Mesothelial cell of epicardium (in vitro differentiated cells): ENCODE measurements around the gene TMEM39A. TPM values are rescaled to one million over a fixed set of nuclear protein-coding genes. Genes with fewer than 3 reads are reported as not detected.

Source experiments
- DNase-seq, 2 experiments: peaks; one replicate each; pipeline ENCODE4 v3.0.0; 2021; ENCODE audit warnings: low spot score in 2 of 2; ENCODE audit not compliant: unreplicated experiment in 2 of 2
- H3K27ac Mint-ChIP-seq: 2 replicates; pipeline ENCODE4 v1.8.0; 2021; ENCODE audit warnings: mixed read lengths
- H3K27me3 Mint-ChIP-seq: 2 replicates; pipeline ENCODE4 v1.8.0; 2021; ENCODE audit warnings: low read depth, mixed read lengths
- H3K36me3 Mint-ChIP-seq: 2 replicates; pipeline ENCODE4 v1.8.0; 2021; ENCODE audit warnings: mixed read lengths
- H3K4me1 Mint-ChIP-seq: 2 replicates; pipeline ENCODE4 v1.8.0; 2021; ENCODE audit warnings: mixed read lengths
- H3K4me3 Mint-ChIP-seq: 2 replicates; pipeline ENCODE4 v1.8.0; 2021; ENCODE audit warnings: mild to moderate bottlenecking, moderate library complexity, mixed read lengths
- H3K9me3 Mint-ChIP-seq: 2 replicates; pipeline ENCODE4 v1.8.0; 2021; ENCODE audit warnings: mixed read lengths
- CTCF ChIP-seq: fragments of 200-600 bp; sonication (generic); IDR thresholded peaks from one replicate; pipeline ENCODE4 v1.5.0; 2021; ENCODE audit warnings: antibody characterized with exemption; ENCODE audit not compliant: unreplicated experiment
- total RNA-seq: library from RNA; stranded (reverse); gene quantifications from 3 replicates; pipeline ENCODE4 v1.2.1, GENCODE V29; 2021

TMEM39A gene
- total RNA-seq, 1 donor from 2014 or later, result 75.6 TPM

GRCh38 chr3:119405315-119405714 lies 58.1 kb downstream of the TMEM39A start:
- Mint-ChIP-seq H3K4me1 (peaks cover 4% of the 10 kb centered on the region), H3K9me3 (no peaks in the 10 kb centered on the region), H3K27ac (no peak overlapping the region), H3K27me3 (no peaks in the 10 kb centered on the region), H3K36me3 (peaks cover 2% of the 10 kb centered on the region), H3K4me3 (no peak overlapping the region)
- no peak for TF ChIP-seq CTCF
- DNase-seq, result no peak

- no peak for TF ChIP-seq CTCF
- H3K27ac Mint-ChIP-seq, result peak overlapping the region; percentile 15
- no peaks in the 10 kb centered on the region for H3K27me3 Mint-ChIP-seq
- DNase-seq, result no peak
- peaks cover 4% of the 10 kb centered on the region for H3K36me3 Mint-ChIP-seq
- peaks cover 4% of the 10 kb centered on the region for H3K4me1 Mint-ChIP-seq
- no peak overlapping the region for H3K4me3 Mint-ChIP-seq
- H3K9me3 Mint-ChIP-seq, result no peaks in the 10 kb centered on the region
Observed at GRCh38 chr3:119403201-119403600, 60.2 kb downstream of the TMEM39A start.

GRCh38 chr3:119402791-119403190 lies 60.6 kb downstream of the TMEM39A start:
- Mint-ChIP-seq H3K27me3 (no peaks in the 10 kb centered on the region), H3K4me1 (peaks cover 4% of the 10 kb centered on the region), H3K9me3 (no peaks in the 10 kb centered on the region), H3K36me3 (peaks cover 4% of the 10 kb centered on the region), H3K27ac (no peak overlapping the region), H3K4me3 (no peak overlapping the region)
- TF ChIP-seq CTCF, result no peak
- DNase-seq, result no peak

- no peak for TF ChIP-seq CTCF
- Mint-ChIP-seq H3K36me3 (peaks cover 4% of the 10 kb centered on the region), H3K27me3 (no peaks in the 10 kb centered on the region), H3K4me3 (no peak overlapping the region), H3K4me1 (peaks cover 4% of the 10 kb centered on the region), H3K9me3 (no peaks in the 10 kb centered on the region), H3K27ac (no peak overlapping the region)
- DNase-seq, result no peak
Observed at GRCh38 chr3:119401503-119402440, 61.6 kb downstream of the TMEM39A start.

- Mint-ChIP-seq H3K36me3 (peaks cover 4% of the 10 kb centered on the region), H3K9me3 (no peaks in the 10 kb centered on the region), H3K4me3 (no peak overlapping the region), H3K27me3 (no peaks in the 10 kb centered on the region), H3K4me1 (peaks cover 4% of the 10 kb centered on the region), H3K27ac (no peak overlapping the region)
- DNase-seq, result no peak
- TF ChIP-seq CTCF, result no peak
Observed at GRCh38 chr3:119401069-119401468, 62.3 kb downstream of the TMEM39A start.
